SU-DHL-6 (cell line): ENCODE results near the gene PKN3.

ENCODE experiments used
- EZH2phosphoT487 ChIP-seq: fragments of 200-600 bp; sonication (generic), shearing (Covaris generic); conservative IDR thresholded peaks from 2 replicates; pipeline ENCODE4 v1.6.1; 2018; ENCODE audit warnings: mild to moderate bottlenecking, antibody characterized with exemption, low read length, moderate library complexity, mixed read lengths
- TF ChIP-seq, protein P1 (sequence below): fragments of 200-600 bp; sonication (generic); IDR thresholded peaks from one replicate; pipeline ENCODE4 v1.5.1; 2017; ENCODE audit warnings: antibody characterized with exemption, mild to moderate bottlenecking, low read length, moderate library complexity; ENCODE audit not compliant: insufficient read depth, poor library complexity, severe bottlenecking

DNA sequence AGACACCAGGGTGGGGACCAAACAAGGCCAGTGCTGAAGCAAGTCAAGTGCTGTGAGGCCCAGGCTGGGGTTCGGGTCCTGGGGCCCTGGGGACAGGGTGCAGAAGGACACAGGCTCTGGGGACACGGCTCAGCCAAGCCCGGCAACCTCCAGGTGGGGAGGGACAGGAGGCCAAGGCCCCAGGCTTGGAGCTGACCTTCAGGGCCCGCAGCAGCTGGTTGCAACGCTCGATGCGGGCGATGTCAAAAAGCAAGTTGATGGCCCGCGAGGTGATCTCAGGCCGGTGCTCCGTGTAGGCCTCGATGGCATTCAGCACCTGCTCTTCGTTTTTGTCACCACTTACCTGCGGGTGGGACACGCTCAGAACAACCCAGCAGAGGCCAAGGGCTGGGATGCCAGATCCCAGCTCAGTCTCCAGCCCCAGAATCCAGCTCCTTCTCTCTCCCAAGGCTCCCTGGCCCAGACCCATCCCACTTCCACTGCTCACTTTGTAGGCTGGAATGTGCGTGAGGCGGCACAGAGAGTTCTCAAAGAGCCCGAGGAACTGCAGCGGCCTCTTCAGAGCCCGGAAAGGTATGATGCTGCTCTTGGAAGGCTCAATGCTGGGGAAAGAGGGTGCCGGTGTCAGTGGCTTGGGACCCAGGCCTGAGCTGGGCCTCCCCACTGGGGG, 48.8 kb downstream of the PKN3 start:
- TF ChIP-seq, protein P1, sequence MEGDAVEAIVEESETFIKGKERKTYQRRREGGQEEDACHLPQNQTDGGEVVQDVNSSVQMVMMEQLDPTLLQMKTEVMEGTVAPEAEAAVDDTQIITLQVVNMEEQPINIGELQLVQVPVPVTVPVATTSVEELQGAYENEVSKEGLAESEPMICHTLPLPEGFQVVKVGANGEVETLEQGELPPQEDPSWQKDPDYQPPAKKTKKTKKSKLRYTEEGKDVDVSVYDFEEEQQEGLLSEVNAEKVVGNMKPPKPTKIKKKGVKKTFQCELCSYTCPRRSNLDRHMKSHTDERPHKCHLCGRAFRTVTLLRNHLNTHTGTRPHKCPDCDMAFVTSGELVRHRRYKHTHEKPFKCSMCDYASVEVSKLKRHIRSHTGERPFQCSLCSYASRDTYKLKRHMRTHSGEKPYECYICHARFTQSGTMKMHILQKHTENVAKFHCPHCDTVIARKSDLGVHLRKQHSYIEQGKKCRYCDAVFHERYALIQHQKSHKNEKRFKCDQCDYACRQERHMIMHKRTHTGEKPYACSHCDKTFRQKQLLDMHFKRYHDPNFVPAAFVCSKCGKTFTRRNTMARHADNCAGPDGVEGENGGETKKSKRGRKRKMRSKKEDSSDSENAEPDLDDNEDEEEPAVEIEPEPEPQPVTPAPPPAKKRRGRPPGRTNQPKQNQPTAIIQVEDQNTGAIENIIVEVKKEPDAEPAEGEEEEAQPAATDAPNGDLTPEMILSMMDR, result no peak
- no peak for TF ChIP-seq EZH2phosphoT487
